IPS-20b (cell line): ENCODE measurements around the gene UBE3A.

Experiments
- H3K27ac ChIP-seq: one replicate; pipeline ENCODE4 v1.5.1; 2013; ENCODE audit warnings: low read length
- H3K27me3 ChIP-seq: 2 replicates; pipeline ENCODE4 v1.6.1; 2013; ENCODE audit warnings: mild to moderate bottlenecking, low read length, inconsistent platforms; ENCODE audit not compliant: insufficient read depth
- H3K36me3 ChIP-seq: 2 replicates; pipeline ENCODE4 v1.6.1; 2013; ENCODE audit warnings: low read depth, mild to moderate bottlenecking, inconsistent platforms, low read length, moderate library complexity; ENCODE audit not compliant: insufficient read depth
- H3K4me1 ChIP-seq: 2 replicates; pipeline ENCODE4 v1.6.1; 2013; ENCODE audit warnings: mild to moderate bottlenecking, control low read depth, inconsistent platforms, low read length, moderate library complexity; ENCODE audit not compliant: insufficient read depth
- H3K4me3 ChIP-seq: 2 replicates; pipeline ENCODE4 v1.5.1; 2013; ENCODE audit warnings: mild to moderate bottlenecking, low read length, inconsistent platforms
- H3K9ac ChIP-seq: 2 replicates; pipeline ENCODE4 v1.6.1; 2013; ENCODE audit warnings: low read depth, mild to moderate bottlenecking, inconsistent platforms, low read length, moderate library complexity
- H3K9me3 ChIP-seq: 2 replicates; pipeline ENCODE4 v1.6.1; 2013; ENCODE audit warnings: mild to moderate bottlenecking, low read depth, low read length, inconsistent platforms; ENCODE audit not compliant: insufficient read depth

The UBE3A gene

GRCh38 chr15:25397100-25397499 lies 41.7 kb downstream of the UBE3A start:
- Histone ChIP-seq H3K27me3 (no peaks in the 10 kb centered on the region), H3K36me3 (peaks cover 31% of the 10 kb centered on the region), H3K9ac (no peak overlapping the region), H3K27ac (no peak overlapping the region), H3K4me1 (peaks cover 3% of the 10 kb centered on the region; the same call in 1 of the 2 replicates), H3K9me3 (no peaks in the 10 kb centered on the region), H3K4me3 (no peak overlapping the region)

GRCh38 chr15:25394898-25395297 lies 43.9 kb downstream of the UBE3A start:
- no peak overlapping the region for H3K4me3 ChIP-seq
- peaks cover 3% of the 10 kb centered on the region; the same call in 1 of the 2 replicates for H3K4me1 ChIP-seq
- H3K9ac ChIP-seq = no peak overlapping the region
- H3K27ac ChIP-seq = no peak overlapping the region
- no peaks in the 10 kb centered on the region for H3K9me3 ChIP-seq
- peaks cover 24% of the 10 kb centered on the region for H3K36me3 ChIP-seq
- no peaks in the 10 kb centered on the region for H3K27me3 ChIP-seq

GRCh38 chr15:25392806-25393205 lies 46.0 kb downstream of the UBE3A start:
- H3K4me1 ChIP-seq = peaks cover 3% of the 10 kb centered on the region; the same call in 1 of the 2 replicates
- H3K4me3 ChIP-seq = no peak overlapping the region
- peaks cover 35% of the 10 kb centered on the region for H3K36me3 ChIP-seq
- no peak overlapping the region for H3K9ac ChIP-seq
- no peaks in the 10 kb centered on the region for H3K27me3 ChIP-seq
- H3K27ac ChIP-seq = no peak overlapping the region
- H3K9me3 ChIP-seq = no peaks in the 10 kb centered on the region

GRCh38 chr15:25391971-25392721 lies 46.7 kb downstream of the UBE3A start:
- no peaks in the 10 kb centered on the region for H3K27me3 ChIP-seq
- H3K36me3 ChIP-seq = peaks cover 35% of the 10 kb centered on the region
- H3K4me3 ChIP-seq = no peak overlapping the region
- no peaks in the 10 kb centered on the region for H3K4me1 ChIP-seq
- H3K27ac ChIP-seq = no peak overlapping the region
- no peak overlapping the region for H3K9ac ChIP-seq
- no peaks in the 10 kb centered on the region for H3K9me3 ChIP-seq

- no peak overlapping the region for H3K27ac ChIP-seq
- peaks cover 3% of the 10 kb centered on the region; the same call in 1 of the 2 replicates for H3K9me3 ChIP-seq
- no peak overlapping the region for H3K9ac ChIP-seq
- no peak overlapping the region for H3K4me3 ChIP-seq
- no peaks in the 10 kb centered on the region for H3K27me3 ChIP-seq
- H3K36me3 ChIP-seq = peaks cover 31% of the 10 kb centered on the region; the same call in 1 of the 2 replicates
- H3K4me1 ChIP-seq = no peaks in the 10 kb centered on the region
These were observed 52.8 kb downstream of the UBE3A start for GRCh38 chr15:25385986-25386385.

- Histone ChIP-seq H3K9ac (no peak overlapping the region), H3K27me3 (no peaks in the 10 kb centered on the region), H3K36me3 (peaks cover 38% of the 10 kb centered on the region; the same call in 1 of the 2 replicates), H3K27ac (no peak overlapping the region), H3K4me3 (no peak overlapping the region), H3K9me3 (peaks cover 3% of the 10 kb centered on the region; the same call in 1 of the 2 replicates), H3K4me1 (no peaks in the 10 kb centered on the region)
These were observed 57.2 kb downstream of the UBE3A start for GRCh38 chr15:25381579-25381978.

- peaks cover 51% of the 10 kb centered on the region for H3K36me3 ChIP-seq
- H3K27me3 ChIP-seq = no peaks in the 10 kb centered on the region
- no peak overlapping the region for H3K4me3 ChIP-seq
- H3K9me3 ChIP-seq = peaks cover under 1% of the 10 kb centered on the region; the same call in 1 of the 2 replicates
- no peak overlapping the region for H3K27ac ChIP-seq
- no peaks in the 10 kb centered on the region for H3K4me1 ChIP-seq
- no peak overlapping the region for H3K9ac ChIP-seq
These were observed 60.3 kb downstream of the UBE3A start for GRCh38 chr15:25378501-25378901.

GRCh38 chr15:25375557-25375956 lies 63.3 kb downstream of the UBE3A start:
- Histone ChIP-seq H3K36me3 (peaks cover 75% of the 10 kb centered on the region), H3K27me3 (no peaks in the 10 kb centered on the region), H3K9me3 (no peaks in the 10 kb centered on the region), H3K27ac (no peak overlapping the region), H3K4me3 (no peak overlapping the region), H3K9ac (no peak overlapping the region), H3K4me1 (no peaks in the 10 kb centered on the region)

- Histone ChIP-seq H3K4me3 (no peak overlapping the region), H3K4me1 (no peaks in the 10 kb centered on the region), H3K27me3 (no peaks in the 10 kb centered on the region), H3K9ac (no peak overlapping the region), H3K27ac (no peak overlapping the region), H3K9me3 (no peaks in the 10 kb centered on the region), H3K36me3 (peaks cover 74% of the 10 kb centered on the region)
These were observed 64.7 kb downstream of the UBE3A start for GRCh38 chr15:25374143-25374542.

GRCh38 chr15:25372298-25372697 lies 66.5 kb downstream of the UBE3A start:
- no peaks in the 10 kb centered on the region for H3K4me1 ChIP-seq
- no peak overlapping the region for H3K4me3 ChIP-seq
- H3K27ac ChIP-seq = no peak overlapping the region
- peaks cover 78% of the 10 kb centered on the region for H3K36me3 ChIP-seq
- no peaks in the 10 kb centered on the region for H3K27me3 ChIP-seq
- no peaks in the 10 kb centered on the region for H3K9me3 ChIP-seq
- no peak overlapping the region for H3K9ac ChIP-seq

GRCh38 chr15:25368850-25369249 lies 70.0 kb downstream of the UBE3A start:
- Histone ChIP-seq H3K27me3 (no peaks in the 10 kb centered on the region), H3K9ac (no peak overlapping the region), H3K36me3 (peaks cover 52% of the 10 kb centered on the region), H3K4me1 (no peaks in the 10 kb centered on the region), H3K9me3 (no peaks in the 10 kb centered on the region), H3K27ac (no peak overlapping the region), H3K4me3 (no peak overlapping the region)

GRCh38 chr15:25366058-25366457 lies 72.8 kb downstream of the UBE3A start:
- Histone ChIP-seq H3K27ac (no peak overlapping the region), H3K9ac (no peak overlapping the region), H3K4me3 (no peak overlapping the region), H3K9me3 (no peaks in the 10 kb centered on the region), H3K36me3 (peaks cover 31% of the 10 kb centered on the region), H3K4me1 (no peaks in the 10 kb centered on the region), H3K27me3 (no peaks in the 10 kb centered on the region)
